Measurements from ENCODE around the gene PLLP.
A peak's percentile ranks its signal among the peaks of the same experiment; 100 is the strongest.
"Not testable (repeated sequence)": the region's sequence is repeated elsewhere in the genome, so short reads cannot be mapped to it uniquely, and the experiment has no call there.

PLLP gene

DNA sequence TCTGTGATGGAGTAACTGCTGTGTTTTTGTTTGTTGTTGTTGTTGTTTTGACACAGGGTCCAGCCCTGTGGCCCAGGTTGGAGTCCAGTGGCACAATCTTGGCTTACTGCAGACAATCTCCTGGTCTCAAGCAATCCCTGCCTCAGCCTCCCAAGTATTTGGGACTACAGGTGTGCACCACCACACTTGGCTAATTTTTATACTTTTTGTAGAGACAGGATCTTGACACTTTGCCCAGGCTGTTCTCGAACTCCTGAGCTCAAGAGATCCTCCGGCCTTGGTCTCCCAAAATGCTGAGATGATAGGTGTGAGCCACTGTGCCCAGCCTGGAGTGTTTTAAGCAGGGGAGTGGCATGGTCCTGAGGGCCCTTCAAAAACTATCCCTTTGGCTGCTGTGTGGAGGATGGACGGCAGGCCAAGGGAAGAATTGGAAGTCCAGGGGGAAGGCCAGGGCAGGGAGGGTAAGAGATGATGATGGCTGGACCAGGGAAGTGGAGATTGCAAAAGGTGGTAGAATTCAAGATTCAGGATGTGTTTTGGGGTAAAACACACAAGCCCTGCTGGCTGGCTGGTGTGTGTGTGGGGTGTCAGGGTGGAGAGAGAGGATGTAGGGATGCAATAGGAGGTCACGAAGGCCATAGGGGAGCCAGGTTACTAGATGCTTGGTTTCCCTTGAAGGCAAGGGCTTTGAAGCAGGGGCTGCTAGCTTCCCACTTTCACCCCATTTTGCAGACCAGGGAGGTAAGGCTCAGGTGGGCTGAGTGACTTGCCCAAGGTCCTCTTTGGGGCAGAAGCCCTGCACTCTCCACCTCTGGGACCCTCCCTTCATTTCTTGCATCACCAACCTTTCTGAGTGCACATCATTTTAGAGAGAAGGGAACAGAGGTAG is 18.8 kb upstream of the PLLP start:
- DNase-seq (ENCODE audit: low spot score) = no peak

DNA sequence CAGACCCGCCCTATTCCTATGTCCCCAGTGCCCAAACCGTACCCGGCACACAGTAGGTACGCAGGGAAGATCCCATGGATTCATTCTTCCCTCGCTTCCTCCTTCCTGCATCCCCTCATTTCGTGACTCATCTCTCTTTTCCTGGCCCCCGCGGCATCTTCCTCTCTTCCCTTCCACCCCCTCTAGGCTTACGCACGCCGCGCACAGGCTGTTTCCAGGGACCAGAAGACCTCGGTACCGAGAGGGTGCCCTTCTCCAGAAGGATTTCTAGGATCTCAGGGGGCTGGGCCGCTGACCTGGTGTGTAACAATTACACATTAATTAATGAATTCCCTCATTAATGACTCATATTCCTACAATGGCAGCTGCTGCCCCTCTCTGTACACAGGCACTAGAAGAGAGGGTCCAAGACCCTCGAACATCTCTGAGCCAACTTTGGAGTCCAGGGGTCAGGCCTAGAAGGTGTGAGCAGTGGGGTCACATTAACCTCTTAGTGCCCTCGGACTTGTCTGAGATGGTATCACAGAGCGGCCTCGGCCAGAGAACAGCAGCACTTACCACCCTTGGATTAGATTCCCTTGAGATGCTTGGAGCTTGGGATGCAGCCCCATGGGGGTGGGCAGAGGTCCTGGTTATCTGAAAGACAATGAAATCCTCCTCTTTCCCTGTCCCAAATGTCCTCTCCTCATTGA is 16.8 kb upstream of the PLLP start:
- DNase-seq (ENCODE audit: low spot score) = no peak

- DNase-seq (ENCODE audit: low spot score) = peak; percentile 99
Measured at GRCh38 chr16:57300387-57301125, 16.1 kb upstream of the PLLP start.

- DNase-seq (ENCODE audit: low spot score) = peak; percentile 93
Measured at GRCh38 chr16:57299719-57300386, 15.4 kb upstream of the PLLP start.

DNA sequence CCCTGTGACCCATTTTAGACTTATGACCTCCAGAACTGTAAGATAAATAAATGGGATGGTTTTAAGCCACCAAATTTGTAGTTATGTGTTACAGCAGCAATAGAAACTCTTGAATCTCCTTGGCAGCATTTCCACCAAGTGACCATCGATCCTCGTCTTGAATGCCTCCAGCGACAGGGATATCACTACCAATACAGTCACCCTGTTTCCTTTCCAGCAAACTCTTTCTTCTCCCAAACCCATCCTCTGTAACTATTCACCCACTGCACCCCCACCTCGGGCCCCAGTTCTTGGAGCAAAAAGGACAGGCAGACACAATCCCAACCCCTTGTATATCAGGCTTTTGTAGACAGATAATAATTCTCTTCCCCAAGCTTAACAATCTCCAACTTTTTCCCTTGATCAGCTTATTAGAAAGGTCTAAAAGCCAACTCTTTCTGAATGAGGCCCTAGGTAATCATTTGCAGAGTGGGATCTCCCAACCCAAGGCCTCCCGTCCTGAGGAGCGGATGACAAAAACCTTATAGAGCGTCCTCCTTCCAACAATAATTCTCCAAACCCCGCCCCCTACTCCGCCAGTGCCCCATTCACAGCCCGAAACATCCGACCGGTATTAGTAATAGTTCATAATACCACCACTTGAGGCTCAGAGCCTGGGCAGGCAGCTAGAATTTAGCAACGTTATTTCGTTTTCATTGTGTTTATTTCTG is 14.7 kb upstream of the PLLP start:
- peak; percentile 85 for DNase-seq (ENCODE audit: low spot score)

GRCh38 chr16:57297856-57298255 is 13.4 kb upstream of the PLLP start:
- DNase-seq (ENCODE audit: low spot score) = no peak

GRCh38 chr16:57289391-57290257 is 5.2 kb upstream of the PLLP start:
- no peak for DNase-seq (ENCODE audit: low spot score)

- DNase-seq (ENCODE audit: low spot score) = no peak
Measured at GRCh38 chr16:57285379-57285778, 907 bp upstream of the PLLP start.

- no peak for DNase-seq (ENCODE audit: low spot score)
Measured at GRCh38 chr16:57284952-57285363, 486 bp upstream of the PLLP start.

DNA sequence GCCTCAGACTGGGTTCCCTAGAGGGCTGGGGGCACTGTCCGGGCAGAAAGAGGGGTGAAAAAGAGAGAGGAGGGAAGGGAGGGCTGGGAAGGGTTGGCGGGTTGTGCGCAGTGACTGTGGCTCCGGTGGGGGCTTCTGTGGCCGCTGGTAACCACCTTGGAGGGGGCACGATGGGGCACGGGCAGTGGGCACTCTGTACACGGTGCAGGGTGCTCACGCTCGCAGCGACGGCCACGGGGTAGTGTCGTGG is 588 bp downstream of the PLLP start:
- no peak for DNase-seq (ENCODE audit: low spot score)

GRCh38 chr16:57283214-57283958 is 1.1 kb downstream of the PLLP start:
- DNase-seq (ENCODE audit: low spot score) = no peak

- DNase-seq (ENCODE audit: low spot score) = no peak
Measured at GRCh38 chr16:57282510-57283213, 1.8 kb downstream of the PLLP start.

- DNase-seq (ENCODE audit: low spot score) = no peak
Measured at GRCh38 chr16:57281791-57282190, 2.7 kb downstream of the PLLP start.

DNA sequence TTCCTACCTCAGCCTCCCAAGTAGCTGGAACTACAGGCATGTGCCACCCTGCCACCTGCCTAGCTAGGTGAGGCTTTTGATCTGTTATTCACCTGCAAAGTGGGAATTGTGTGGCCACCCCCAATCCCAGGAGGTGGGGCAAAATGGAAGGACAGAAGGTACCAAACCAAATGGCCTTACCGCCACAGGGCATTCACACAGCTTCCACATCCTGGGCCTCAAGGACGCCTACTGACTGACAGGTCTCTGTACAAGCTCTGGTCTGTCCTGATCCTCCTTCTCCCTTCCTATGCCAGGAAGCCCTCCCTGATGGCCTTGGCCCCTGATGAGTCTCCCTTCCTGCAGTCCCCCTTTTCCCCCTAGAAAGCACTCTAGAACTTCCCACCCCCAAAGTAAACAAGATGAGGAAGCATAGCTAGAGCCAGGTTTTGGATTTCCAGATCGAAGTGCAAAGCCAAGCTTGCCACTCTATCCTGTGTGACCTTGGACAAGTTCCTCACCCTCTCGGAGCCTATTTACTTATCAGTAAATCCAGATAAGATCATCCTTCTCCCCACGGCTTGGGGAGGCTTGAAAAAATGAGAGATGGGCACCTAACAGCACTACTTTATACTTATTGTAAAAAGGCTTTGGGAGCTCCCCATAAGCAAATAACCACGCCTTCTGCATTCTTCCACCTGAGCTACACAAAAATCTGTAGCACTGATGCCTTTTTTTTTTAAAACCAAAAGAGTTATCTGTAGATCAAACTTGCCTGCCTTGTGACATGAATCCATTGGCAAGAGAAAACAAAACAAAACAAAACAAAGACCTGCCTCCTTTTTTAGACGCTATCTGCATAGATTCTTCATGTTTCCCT is 4.5 kb downstream of the PLLP start:
- DNase-seq (ENCODE audit: low spot score) = no peak

GRCh38 chr16:57278494-57278893 is 6.0 kb downstream of the PLLP start:
- no peak for DNase-seq (ENCODE audit: low spot score)

DNA sequence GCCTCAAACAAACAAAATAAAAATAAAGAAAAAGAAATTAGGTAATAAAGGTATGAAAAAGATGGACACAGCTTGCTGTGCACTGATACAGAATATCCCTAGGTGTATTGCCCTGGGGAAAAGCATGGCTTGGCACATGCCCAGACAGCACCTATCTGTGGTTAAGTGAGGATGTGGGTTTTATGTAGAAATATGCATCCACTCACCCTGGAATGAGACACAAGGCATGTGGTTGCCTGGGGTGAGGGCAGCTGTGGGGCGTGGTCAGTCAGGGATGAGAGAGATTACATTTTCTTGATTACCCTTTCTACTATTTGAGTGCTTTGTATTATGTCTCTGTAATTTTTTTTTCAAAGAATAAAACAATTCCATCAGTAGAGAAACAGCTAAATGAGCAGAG is 6.9 kb downstream of the PLLP start:
- peak; percentile 63 for DNase-seq (ENCODE audit: low spot score)

DNA sequence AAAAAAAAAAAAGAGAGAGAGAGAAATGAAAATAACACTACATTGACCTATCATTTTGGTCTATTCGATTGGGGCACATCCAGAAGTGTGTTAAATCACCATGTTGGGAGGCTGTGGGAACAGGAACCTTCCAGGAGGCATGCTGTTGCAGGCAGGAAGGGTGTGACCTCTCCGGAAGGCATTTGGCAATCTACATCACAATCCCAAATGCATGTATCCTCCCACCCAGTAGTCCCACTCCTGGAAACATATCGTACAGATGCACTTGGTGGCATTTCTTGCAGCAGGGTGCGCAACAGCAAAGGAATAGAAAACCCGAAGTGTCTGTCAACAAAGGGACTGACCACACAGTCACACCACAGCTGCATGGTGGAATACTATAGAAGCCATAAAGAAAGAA is 7.9 kb downstream of the PLLP start:
- DNase-seq (ENCODE audit: low spot score) = no peak

- not testable (repeated sequence) for DNase-seq (ENCODE audit: low spot score)
Measured at GRCh38 chr16:57275946-57276345, 8.5 kb downstream of the PLLP start.

DNA sequence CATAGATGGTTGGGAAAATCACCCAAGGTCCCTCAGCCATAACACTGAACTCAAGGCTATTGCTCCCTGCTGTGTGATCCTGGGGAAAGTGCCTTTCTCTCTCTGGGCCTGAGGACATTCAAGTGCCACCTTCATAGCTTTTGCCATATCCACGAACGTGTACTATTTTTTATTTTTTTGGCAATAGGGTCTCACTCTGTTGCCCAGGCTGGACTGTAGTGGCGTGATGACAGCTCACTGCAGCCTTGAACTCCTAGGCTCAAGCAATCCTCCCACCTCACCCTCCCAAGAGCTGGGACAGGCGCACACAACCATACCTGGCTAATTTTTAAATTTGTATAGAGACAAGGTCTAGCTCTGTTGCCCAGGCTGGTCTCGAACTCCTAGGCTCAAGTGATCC is 10.6 kb downstream of the PLLP start:
- DNase-seq (ENCODE audit: low spot score) = no peak
